ENCODE measurements around the gene RBM20.

Gene RBM20

GRCh38 chr10:110840225-110840922 lies 196.2 kb downstream of the RBM20 start:
- H3K4me1 ChIP-seq = peaks cover 50 to 72% (median 63%) of the 10 kb centered on the region in 10 experiments
- no peak overlapping the region for H3K4me3 ChIP-seq
- H4K20me1 ChIP-seq = no peaks in the 10 kb centered on the region
- no peaks in the 10 kb centered on the region; a peak in 1 of 22 replicates for H3K27me3 ChIP-seq
- H3K27ac ChIP-seq = peak overlapping the region in 8 of 11 experiments; percentile 41 to 96 (median 92); a peak in 16 of 22 replicates
- no peak for TF ChIP-seq Cebpa-rat (IDR thresholded peaks at IDR 0.05)
- no peaks in the 10 kb centered on the region for H3K9me3 ChIP-seq (replicated peaks in 1 of 11)
- H3K4me2 ChIP-seq = peak overlapping the region; percentile 76 to 94 (median 82); a peak in 20 of 22 replicates
- H3K9ac ChIP-seq = peak overlapping the region in 1 of 11 experiments; percentile 9; a peak in 1 of 22 replicates
- no peaks in the 10 kb centered on the region for H3K36me3 ChIP-seq

- H4K20me1 ChIP-seq = no peaks in the 10 kb centered on the region
- H3K9me3 ChIP-seq (replicated peaks in 1 of 11) = no peaks in the 10 kb centered on the region
- H3K9ac ChIP-seq = peak overlapping the region in 3 of 11 experiments; percentile 9 to 82 (median 81); a peak in 2 of 22 replicates
- TF ChIP-seq Cebpa-rat (IDR thresholded peaks at IDR 0.05) = no peak
- H3K4me1 ChIP-seq = peaks cover 56 to 72% (median 64%) of the 10 kb centered on the region in 10 experiments
- peak overlapping the region; percentile 76 to 94 (median 82); a peak in 21 of 22 replicates for H3K4me2 ChIP-seq
- H3K27ac ChIP-seq = peak overlapping the region in 9 of 11 experiments; percentile 20 to 96 (median 91); a peak in 17 of 22 replicates
- H3K27me3 ChIP-seq = no peaks in the 10 kb centered on the region; a peak in 1 of 22 replicates
- no peak overlapping the region for H3K4me3 ChIP-seq
- H3K36me3 ChIP-seq = no peaks in the 10 kb centered on the region
Measured at GRCh38 chr10:110840923-110841428, 196.8 kb downstream of the RBM20 start.

GRCh38 chr10:110841767-110842267 lies 197.7 kb downstream of the RBM20 start:
- Histone ChIP-seq H3K4me3 (no peak overlapping the region), H3K27ac (peak overlapping the region in 9 of 11 experiments; percentile 75 to 96 (median 91); a peak in 20 of 22 replicates), H3K4me1 (peaks cover 64 to 78% (median 72%) of the 10 kb centered on the region in 10 experiments), H3K36me3 (no peaks in the 10 kb centered on the region), H4K20me1 (no peaks in the 10 kb centered on the region), H3K9ac (peak overlapping the region in 7 of 11 experiments; percentile 56 to 82 (median 76); a peak in 10 of 22 replicates), H3K9me3 (replicated peaks in 1 of 11) (no peaks in the 10 kb centered on the region), H3K4me2 (peak overlapping the region; percentile 76 to 94 (median 82)), H3K27me3 (no peaks in the 10 kb centered on the region; a peak in 1 of 22 replicates)
- no peak for TF ChIP-seq Cebpa-rat (IDR thresholded peaks at IDR 0.05)

GRCh38 chr10:110842326-110842904 lies 198.3 kb downstream of the RBM20 start:
- TF ChIP-seq Cebpa-rat (IDR thresholded peaks at IDR 0.05) = no peak
- Histone ChIP-seq H4K20me1 (no peaks in the 10 kb centered on the region), H3K36me3 (no peaks in the 10 kb centered on the region), H3K4me1 (peaks cover 67 to 78% (median 75%) of the 10 kb centered on the region in 10 experiments), H3K4me3 (0 out of 20 replicates have a peak overlapping the region, but pooled peaks of 1 of the 10 experiments have one; percentile 3), H3K9me3 (replicated peaks in 1 of 11) (no peaks in the 10 kb centered on the region), H3K9ac (peak overlapping the region; percentile 54 to 82 (median 74); a peak in 21 of 22 replicates), H3K27me3 (no peaks in the 10 kb centered on the region), H3K27ac (peak overlapping the region; percentile 58 to 96 (median 87); a peak in 21 of 22 replicates), H3K4me2 (peak overlapping the region; percentile 76 to 94 (median 82))

- Histone ChIP-seq H3K4me2 (peak overlapping the region; percentile 76 to 94 (median 82)), H3K27ac (peak overlapping the region; percentile 58 to 96 (median 87); a peak in 21 of 22 replicates), H3K36me3 (no peaks in the 10 kb centered on the region), H3K4me1 (peaks cover 69 to 80% (median 79%) of the 10 kb centered on the region in 10 experiments), H3K27me3 (no peaks in the 10 kb centered on the region), H3K9me3 (replicated peaks in 1 of 11) (no peaks in the 10 kb centered on the region), H3K9ac (peak overlapping the region; percentile 54 to 82 (median 74); a peak in 21 of 22 replicates), H3K4me3 (0 out of 20 replicates have a peak overlapping the region, but pooled peaks of 1 of the 10 experiments have one; percentile 3), H4K20me1 (no peaks in the 10 kb centered on the region)
- peak in 7 of 11 experiments; percentile 57 to 98 (median 92); a peak in 15 of 22 replicates for TF ChIP-seq Cebpa-rat (IDR thresholded peaks at IDR 0.05)
Measured at GRCh38 chr10:110843031-110843430, 198.9 kb downstream of the RBM20 start.

GRCh38 chr10:110843796-110844616 lies 199.9 kb downstream of the RBM20 start:
- Histone ChIP-seq H3K4me1 (peaks cover 69 to 89% (median 84%) of the 10 kb centered on the region in 10 experiments), H3K9ac (peak overlapping the region in 10 of 11 experiments; percentile 54 to 82 (median 75); a peak in 17 of 22 replicates), H3K9me3 (replicated peaks in 1 of 11) (no peaks in the 10 kb centered on the region), H4K20me1 (no peaks in the 10 kb centered on the region), H3K27ac (peak overlapping the region; percentile 58 to 96 (median 87); a peak in 21 of 22 replicates), H3K36me3 (no peaks in the 10 kb centered on the region), H3K4me3 (no peak overlapping the region), H3K4me2 (peak overlapping the region; percentile 76 to 94 (median 82)), H3K27me3 (no peaks in the 10 kb centered on the region)
- TF ChIP-seq Cebpa-rat (IDR thresholded peaks at IDR 0.05) = no peak

- H3K27ac ChIP-seq = peak overlapping the region in 9 of 11 experiments; percentile 75 to 96 (median 91); a peak in 17 of 22 replicates
- no peaks in the 10 kb centered on the region for H3K27me3 ChIP-seq
- H3K9ac ChIP-seq = peak overlapping the region in 7 of 11 experiments; percentile 72 to 82 (median 78); a peak in 10 of 22 replicates
- H3K4me1 ChIP-seq = peaks cover 71 to 94% (median 87%) of the 10 kb centered on the region in 10 experiments
- H3K4me3 ChIP-seq = no peak overlapping the region
- no peaks in the 10 kb centered on the region for H3K36me3 ChIP-seq
- no peaks in the 10 kb centered on the region for H4K20me1 ChIP-seq
- H3K4me2 ChIP-seq = peak overlapping the region; percentile 76 to 94 (median 82)
- TF ChIP-seq Cebpa-rat (IDR thresholded peaks at IDR 0.05) = no peak
- H3K9me3 ChIP-seq (replicated peaks in 1 of 11) = no peaks in the 10 kb centered on the region
Measured at GRCh38 chr10:110844617-110844881, 200.4 kb downstream of the RBM20 start.

GRCh38 chr10:110845192-110845755 lies 201.1 kb downstream of the RBM20 start:
- H3K9ac ChIP-seq = peak overlapping the region in 6 of 11 experiments; percentile 9 to 82 (median 21); a peak in 5 of 22 replicates
- no peaks in the 10 kb centered on the region for H3K36me3 ChIP-seq
- H3K4me3 ChIP-seq = no peak overlapping the region
- H3K4me2 ChIP-seq = peak overlapping the region; percentile 51 to 94 (median 82); a peak in 21 of 22 replicates
- no peaks in the 10 kb centered on the region for H3K27me3 ChIP-seq
- H4K20me1 ChIP-seq = no peaks in the 10 kb centered on the region
- peaks cover 78 to 100% (median 93%) of the 10 kb centered on the region in 10 experiments for H3K4me1 ChIP-seq
- H3K27ac ChIP-seq = peak overlapping the region in 8 of 11 experiments; percentile 35 to 96 (median 92); a peak in 17 of 22 replicates
- no peaks in the 10 kb centered on the region for H3K9me3 ChIP-seq (replicated peaks in 1 of 11)
- no peak for TF ChIP-seq Cebpa-rat (IDR thresholded peaks at IDR 0.05)
